OCI-LY3 (cell line): Measurements from ENCODE around the gene CFAP74.
A peak's percentile ranks its signal among the peaks of the same experiment; 100 is the strongest.

Experiments used
- H2AFZ ChIP-seq: fragments of 200-600, 300-600 bp; shearing (Covaris generic); 2 replicates; pipeline ENCODE4 v1.6.0; 2014; ENCODE audit warnings: antibody characterized with exemption, low read depth, low read length
- H3K27ac ChIP-seq: fragments of 200-600, 300-600 bp; sonication (generic); 2 replicates; pipeline ENCODE4 v1.5.1; 2014; ENCODE audit warnings: mild to moderate bottlenecking, low read length, moderate library complexity, mixed read lengths
- H3K27me3 ChIP-seq: fragments of 200-600, 300-600 bp; sonication (generic); 2 replicates; pipeline ENCODE4 v1.6.1; 2014; ENCODE audit warnings: low read depth, low read length, mixed read lengths
- H3K36me3 ChIP-seq: fragments of 200-600, 300-600 bp; sonication (generic); replicated peaks from 2 replicates; pipeline ENCODE3; 2014; ENCODE audit warnings: low read depth, low read length, mixed read lengths
- H3K4me1 ChIP-seq: fragments of 300-600, 200-600 bp; sonication (generic); 2 replicates; pipeline ENCODE4 v1.6.1; 2014; ENCODE audit warnings: low read length, mixed read lengths
- H3K4me2 ChIP-seq: fragments of 200-600, 300-600 bp; sonication (generic); 2 replicates; pipeline ENCODE4 v1.6.1; 2014; ENCODE audit warnings: low read length, mixed read lengths
- H3K4me3 ChIP-seq: fragments of 300-600, 200-600 bp; sonication (generic); 2 replicates; pipeline ENCODE4 v1.5.1; 2014; ENCODE audit warnings: antibody characterized with exemption, mild to moderate bottlenecking, low read length, moderate library complexity
- H3K79me2 ChIP-seq: fragments of 300-600, 200-600 bp; shearing (Covaris generic); 2 replicates; pipeline ENCODE4 v1.6.1; 2014; ENCODE audit warnings: mild to moderate bottlenecking, low read length, mixed read lengths
- H3K9ac ChIP-seq: fragments of 300-600, 200-600 bp; shearing (Covaris generic); 2 replicates; pipeline ENCODE4 v1.6.0; 2014; ENCODE audit warnings: mild to moderate bottlenecking, low read length, moderate library complexity
- H3K9me3 ChIP-seq: fragments of 200-600, 300-600 bp; shearing (Covaris generic); 2 replicates; pipeline ENCODE4 v1.6.1; 2014; ENCODE audit warnings: low read length, mixed read lengths; ENCODE audit not compliant: insufficient read depth
- H4K20me1 ChIP-seq: fragments of 200-600, 300-600 bp; sonication (generic); 2 replicates; pipeline ENCODE4 v1.6.1; 2016; ENCODE audit warnings: low read length, mixed read lengths; ENCODE audit not compliant: insufficient read depth
- EZH2phosphoT487 ChIP-seq: fragments of 200-600 bp; shearing (Covaris generic); IDR thresholded peaks from 2 replicates; pipeline ENCODE4 v1.6.1; 2018; ENCODE audit warnings: antibody characterized with exemption, mixed run types, low read depth
- TF ChIP-seq, protein P1 (sequence below): fragments of 200-600, 300-600 bp; sonication (generic); IDR thresholded peaks from 2 replicates; pipeline ENCODE4 v1.5.1; 2014; ENCODE audit warnings: antibody characterized with exemption, low read length, low read depth

The CFAP74 gene

DNA sequence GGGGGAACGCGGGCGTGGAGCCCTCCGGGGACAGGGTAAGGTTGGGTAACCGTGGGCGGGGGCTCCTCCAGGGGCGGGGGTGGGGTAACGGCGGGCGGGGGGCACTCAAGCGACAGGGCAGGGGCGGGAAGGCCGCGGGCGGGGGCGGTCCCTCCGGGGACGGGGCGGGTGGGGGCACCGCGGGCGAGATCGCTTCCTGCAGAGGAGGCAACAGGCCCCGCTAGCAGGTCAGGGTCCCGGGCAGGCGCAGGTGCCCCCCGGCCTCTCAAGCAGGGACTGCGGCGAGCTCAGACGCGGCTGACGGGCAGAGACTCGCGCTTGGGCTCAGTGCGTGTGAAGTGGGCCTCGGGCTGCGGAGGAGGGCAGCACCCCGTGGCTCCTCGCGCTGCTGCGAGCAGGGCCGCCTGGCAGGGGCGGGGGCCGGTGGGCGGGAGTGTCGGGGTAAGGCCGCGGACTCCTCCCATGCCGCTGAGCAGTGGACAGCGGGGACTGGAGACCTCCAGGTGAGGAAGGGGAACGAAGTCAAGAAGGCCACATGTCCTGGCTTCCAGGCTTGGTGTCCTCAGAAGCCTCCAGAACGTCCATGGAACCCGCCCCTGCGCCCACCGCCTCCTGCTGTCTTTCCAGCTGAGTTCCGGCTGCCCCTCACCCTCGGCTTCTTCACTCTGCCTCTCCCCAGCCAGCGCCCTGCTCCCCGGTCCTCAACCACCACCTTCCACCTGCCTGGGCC lies 112.1 kb downstream of the CFAP74 start:
- peaks cover 37% of the 10 kb centered on the region for H3K4me1 ChIP-seq

GRCh38 chr1:1890506-1891348 lies 112.9 kb downstream of the CFAP74 start, which contains the start of gene GNB1:
Gene GNB1 (minus strand): TSS chr1:1891087. CDS start chr1:1825453, 65,634 bp downstream.
- Histone ChIP-seq H2AFZ (peak within 1 kb of the TSS; percentile 48; the same call in 1 of the 2 replicates), H3K36me3 (peaks cover 15% of the 10 kb centered on the region), H3K27me3 (peaks cover 13% of the 10 kb centered on the region), H3K9me3 (no peaks in the 10 kb centered on the region), H3K4me3 (peak within 1 kb of the TSS; percentile 93), H3K79me2 (peaks cover 57% of the 10 kb centered on the region), H4K20me1 (peaks cover 42% of the 10 kb centered on the region), H3K9ac (peak within 1 kb of the TSS; percentile 92), H3K27ac (peak within 1 kb of the TSS; percentile 65), H3K4me1 (peaks cover 32% of the 10 kb centered on the region), H3K4me2 (peak within 1 kb of the TSS; percentile 99)
- TF ChIP-seq, protein P1, sequence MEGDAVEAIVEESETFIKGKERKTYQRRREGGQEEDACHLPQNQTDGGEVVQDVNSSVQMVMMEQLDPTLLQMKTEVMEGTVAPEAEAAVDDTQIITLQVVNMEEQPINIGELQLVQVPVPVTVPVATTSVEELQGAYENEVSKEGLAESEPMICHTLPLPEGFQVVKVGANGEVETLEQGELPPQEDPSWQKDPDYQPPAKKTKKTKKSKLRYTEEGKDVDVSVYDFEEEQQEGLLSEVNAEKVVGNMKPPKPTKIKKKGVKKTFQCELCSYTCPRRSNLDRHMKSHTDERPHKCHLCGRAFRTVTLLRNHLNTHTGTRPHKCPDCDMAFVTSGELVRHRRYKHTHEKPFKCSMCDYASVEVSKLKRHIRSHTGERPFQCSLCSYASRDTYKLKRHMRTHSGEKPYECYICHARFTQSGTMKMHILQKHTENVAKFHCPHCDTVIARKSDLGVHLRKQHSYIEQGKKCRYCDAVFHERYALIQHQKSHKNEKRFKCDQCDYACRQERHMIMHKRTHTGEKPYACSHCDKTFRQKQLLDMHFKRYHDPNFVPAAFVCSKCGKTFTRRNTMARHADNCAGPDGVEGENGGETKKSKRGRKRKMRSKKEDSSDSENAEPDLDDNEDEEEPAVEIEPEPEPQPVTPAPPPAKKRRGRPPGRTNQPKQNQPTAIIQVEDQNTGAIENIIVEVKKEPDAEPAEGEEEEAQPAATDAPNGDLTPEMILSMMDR = no peak
- TF ChIP-seq EZH2phosphoT487 = no peak

More for the DNA sequence above, 112.1 kb downstream of the CFAP74 start:
- TF ChIP-seq, protein P1 = no peak
- no peak for TF ChIP-seq EZH2phosphoT487
- H3K27me3 ChIP-seq = peaks cover 21% of the 10 kb centered on the region
- H3K4me2 ChIP-seq = peak overlapping the region; percentile 99
- peak overlapping the region; percentile 48; the same call in 1 of the 2 replicates for H2AFZ ChIP-seq
- H3K27ac ChIP-seq = peak overlapping the region; percentile 41; the same call in 1 of the 2 replicates
- peak overlapping the region; percentile 92 for H3K9ac ChIP-seq
- peaks cover 34% of the 10 kb centered on the region for H4K20me1 ChIP-seq
- H3K4me3 ChIP-seq = peak overlapping the region; percentile 93
- no peaks in the 10 kb centered on the region for H3K9me3 ChIP-seq
- peaks cover 49% of the 10 kb centered on the region for H3K79me2 ChIP-seq
- H3K36me3 ChIP-seq = peaks cover 13% of the 10 kb centered on the region

- no peak overlapping the region for H2AFZ ChIP-seq
- H3K79me2 ChIP-seq = peaks cover 64% of the 10 kb centered on the region
- H3K9me3 ChIP-seq = no peaks in the 10 kb centered on the region
- H3K4me2 ChIP-seq = peak overlapping the region; percentile 85
- peaks cover 15% of the 10 kb centered on the region for H3K36me3 ChIP-seq
- H3K27me3 ChIP-seq = peaks cover 5% of the 10 kb centered on the region
- peak overlapping the region; percentile 93 for H3K4me3 ChIP-seq
- peaks cover 48% of the 10 kb centered on the region for H4K20me1 ChIP-seq
- peak overlapping the region; percentile 92 for H3K9ac ChIP-seq
- peaks cover 28% of the 10 kb centered on the region for H3K4me1 ChIP-seq
- TF ChIP-seq, protein P1 = no peak
- TF ChIP-seq EZH2phosphoT487 = no peak
- peak overlapping the region; percentile 65 for H3K27ac ChIP-seq
Observed at GRCh38 chr1:1889847-1890505, 113.6 kb downstream of the CFAP74 start.
